ENCODE measurements around the gene ILDR2. TPM values are rescaled to one million over a fixed set of nuclear protein-coding genes. Genes with fewer than 3 reads are reported as not detected.

Gene ILDR2
- total RNA-seq, 1 donor from 2014 or later: 0.56 TPM

- Mint-ChIP-seq H3K36me3 (ENCODE audit: unreplicated experiment) (no peaks in the 10 kb centered on the region), H3K4me3 (ENCODE audit: unreplicated experiment) (no peak overlapping the region), H3K27me3 (ENCODE audit: unreplicated experiment) (no peaks in the 10 kb centered on the region), H3K4me1 (ENCODE audit: low read depth, unreplicated experiment) (no peaks in the 10 kb centered on the region), H3K27ac (ENCODE audit: unreplicated experiment) (no peak overlapping the region), H3K9me3 (ENCODE audit: unreplicated experiment) (no peaks in the 10 kb centered on the region)
- no peak for TF ChIP-seq CTCF (IDR thresholded peaks at IDR 0.05; ENCODE audit: partially characterized antibody, unreplicated experiment)
- DNase-seq: no peak
These were observed 19.1 kb downstream of the ILDR2 start for GRCh38 chr1:166956057-166956850.

GRCh38 chr1:166953491-166953890 is 21.8 kb downstream of the ILDR2 start:
- no peak for DNase-seq
- Mint-ChIP-seq H3K27me3 (ENCODE audit: unreplicated experiment) (no peaks in the 10 kb centered on the region), H3K27ac (ENCODE audit: unreplicated experiment) (no peak overlapping the region), H3K9me3 (ENCODE audit: unreplicated experiment) (no peaks in the 10 kb centered on the region), H3K36me3 (ENCODE audit: unreplicated experiment) (no peaks in the 10 kb centered on the region), H3K4me1 (ENCODE audit: low read depth, unreplicated experiment) (no peaks in the 10 kb centered on the region), H3K4me3 (ENCODE audit: unreplicated experiment) (no peak overlapping the region)
- TF ChIP-seq CTCF (IDR thresholded peaks at IDR 0.05; ENCODE audit: partially characterized antibody, unreplicated experiment): no peak

DNA sequence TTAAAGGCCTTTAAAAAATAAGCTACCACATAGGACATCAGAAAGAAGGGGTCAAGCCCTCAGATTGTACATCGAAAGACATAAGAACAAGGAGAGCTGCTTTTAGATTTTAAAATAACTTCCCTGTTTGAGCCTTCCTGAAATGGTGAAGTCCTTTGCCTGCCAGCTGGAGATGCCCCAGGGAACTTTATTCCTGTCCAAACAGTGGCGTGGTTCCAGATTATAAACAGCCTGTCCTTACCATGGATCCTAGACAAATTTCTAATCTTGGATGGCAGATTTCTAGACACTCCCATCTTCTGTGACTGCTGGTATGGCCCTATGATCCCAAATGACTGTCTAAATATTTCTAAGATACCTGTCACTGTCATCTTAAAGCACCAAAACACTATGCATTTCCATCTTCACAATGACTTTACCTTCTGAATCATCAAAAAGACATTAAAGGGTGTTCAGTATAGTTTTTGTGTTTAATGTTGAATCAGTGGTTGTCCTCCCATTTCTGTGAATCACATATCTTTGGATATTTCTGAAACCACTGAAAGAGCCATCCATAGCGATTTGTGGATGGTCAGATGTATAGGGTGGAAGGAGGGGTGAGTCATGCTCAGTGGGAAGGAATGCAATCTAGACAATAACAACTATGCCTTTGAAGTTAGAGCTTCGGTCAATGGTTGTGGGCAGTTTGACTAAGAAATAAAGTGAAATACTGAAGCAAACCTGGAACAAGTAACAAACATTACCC is 23.2 kb downstream of the ILDR2 start:
- Mint-ChIP-seq H3K27ac (ENCODE audit: unreplicated experiment) (no peak overlapping the region), H3K36me3 (ENCODE audit: unreplicated experiment) (no peaks in the 10 kb centered on the region), H3K4me1 (ENCODE audit: low read depth, unreplicated experiment) (peaks cover 2% of the 10 kb centered on the region), H3K27me3 (ENCODE audit: unreplicated experiment) (no peaks in the 10 kb centered on the region), H3K4me3 (ENCODE audit: unreplicated experiment) (no peak overlapping the region), H3K9me3 (ENCODE audit: unreplicated experiment) (no peaks in the 10 kb centered on the region)
- DNase-seq: no peak
- TF ChIP-seq CTCF (IDR thresholded peaks at IDR 0.05; ENCODE audit: partially characterized antibody, unreplicated experiment): no peak

- Mint-ChIP-seq H3K4me1 (ENCODE audit: low read depth, unreplicated experiment) (peaks cover 2% of the 10 kb centered on the region), H3K36me3 (ENCODE audit: unreplicated experiment) (no peaks in the 10 kb centered on the region), H3K27me3 (ENCODE audit: unreplicated experiment) (no peaks in the 10 kb centered on the region), H3K9me3 (ENCODE audit: unreplicated experiment) (no peaks in the 10 kb centered on the region), H3K4me3 (ENCODE audit: unreplicated experiment) (no peak overlapping the region), H3K27ac (ENCODE audit: unreplicated experiment) (no peak overlapping the region)
- TF ChIP-seq CTCF (IDR thresholded peaks at IDR 0.05; ENCODE audit: partially characterized antibody, unreplicated experiment): no peak
- DNase-seq: no peak
These were observed 24.3 kb downstream of the ILDR2 start for GRCh38 chr1:166951050-166951449.

DNA sequence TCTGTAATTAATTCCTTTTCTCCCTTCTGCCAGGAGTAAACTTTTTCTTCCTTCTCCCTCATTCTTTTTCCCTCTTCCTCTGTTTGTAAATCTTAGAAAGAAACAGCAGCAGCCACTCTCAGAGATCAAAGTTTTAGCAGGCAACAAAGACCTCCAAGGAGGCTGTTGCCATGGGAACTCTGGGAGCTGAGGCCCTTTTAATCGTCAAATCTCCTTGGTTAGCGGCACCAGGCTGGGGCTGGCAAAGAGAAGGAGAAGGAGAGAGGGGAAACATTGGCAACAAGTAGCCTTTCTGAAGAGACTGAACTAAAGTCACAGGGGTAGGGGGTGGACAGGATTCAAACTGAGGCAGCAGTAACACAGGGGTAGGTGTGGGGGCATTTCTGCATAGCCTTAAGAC is 25.2 kb downstream of the ILDR2 start:
- Mint-ChIP-seq H3K4me1 (ENCODE audit: low read depth, unreplicated experiment) (peaks cover 2% of the 10 kb centered on the region), H3K9me3 (ENCODE audit: unreplicated experiment) (no peaks in the 10 kb centered on the region), H3K4me3 (ENCODE audit: unreplicated experiment) (no peak overlapping the region), H3K36me3 (ENCODE audit: unreplicated experiment) (no peaks in the 10 kb centered on the region), H3K27me3 (ENCODE audit: unreplicated experiment) (no peaks in the 10 kb centered on the region), H3K27ac (ENCODE audit: unreplicated experiment) (no peak overlapping the region)
- DNase-seq: no peak
- no peak for TF ChIP-seq CTCF (IDR thresholded peaks at IDR 0.05; ENCODE audit: partially characterized antibody, unreplicated experiment)

All from glutamatergic neuron (in vitro differentiated cells).